Measurements from ENCODE around the gene TCF25. TPM values are rescaled to one million over a fixed set of nuclear protein-coding genes. Genes with fewer than 3 reads are reported as not detected.

Gene TCF25
- polyA plus RNA-seq, 1 donor (not counting 4 experiments of a cell fraction or from before 2014, with no cell fraction given): 103 TPM

DNA sequence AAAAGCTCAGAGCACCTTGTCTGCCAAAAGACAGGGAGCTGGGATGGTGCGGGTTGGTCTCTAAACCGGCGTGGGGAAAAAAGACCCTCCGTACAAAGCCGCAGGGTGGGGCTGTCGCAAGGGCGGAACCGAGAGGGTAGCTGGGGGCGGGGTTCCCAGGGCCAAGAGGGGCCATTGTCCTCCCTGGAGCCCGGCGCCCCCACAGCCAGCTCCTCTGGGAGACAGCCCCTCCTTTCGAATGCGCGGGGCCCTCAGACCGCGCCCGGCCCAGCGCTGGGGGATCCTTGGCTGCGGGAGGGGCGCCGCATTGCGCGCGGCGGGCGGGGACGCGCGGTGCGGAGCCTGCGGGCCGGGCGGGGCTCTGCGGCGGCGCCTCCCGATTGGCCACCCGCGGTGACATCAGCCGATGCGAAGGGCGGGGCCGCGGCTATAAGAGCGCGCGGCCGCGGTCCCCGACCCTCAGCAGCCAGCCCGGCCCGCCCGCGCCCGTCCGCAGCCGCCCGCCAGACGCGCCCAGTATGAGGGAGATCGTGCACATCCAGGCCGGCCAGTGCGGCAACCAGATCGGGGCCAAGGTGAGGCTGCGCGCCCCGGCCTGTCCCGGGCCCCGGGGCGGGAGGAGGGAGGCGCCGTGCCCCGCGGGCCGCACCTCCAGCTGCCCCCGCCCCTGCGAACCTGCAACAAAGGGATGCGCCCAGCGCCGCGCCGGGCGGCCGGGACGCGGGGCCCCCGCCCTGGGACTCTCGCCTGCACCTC is 49.7 kb downstream of the TCF25 start, which contains the start of gene TUBB3:
Gene TUBB3 (plus strand): TSS at position 459 of the 756 bp plus-strand sequence. CDS start 60 bp downstream, at position 519.
- FAIRE-seq (no peak), DNase-seq (ENCODE audit: low read depth, low spot score) (no peak)
- Histone ChIP-seq H3K27me3 (ENCODE audit: control insufficient read depth, extremely low read depth, insufficient read depth, low read length) (peaks cover 5% of the 10 kb centered on the region), H2AFZ (ENCODE audit: control insufficient read depth, low read length) (peak within 1 kb of the TSS; percentile 65), H3K4me3 (ENCODE audit: control insufficient read depth in 2 of 3, extremely low read depth in 1 of 3, insufficient read depth in 2 of 3, low read depth in 1 of 3, low read length in 3 of 3) (peak within 1 kb of the TSS; percentile 56 to 79 (median 77)), H3K4me1 (ENCODE audit: control insufficient read depth, extremely low read depth, insufficient read depth, low read length) (peaks cover 27% of the 10 kb centered on the region), H3K27ac (ENCODE audit: control insufficient read depth, insufficient read depth, low read length) (peak within 1 kb of the TSS; percentile 85), H3K9me3 (ENCODE audit: control insufficient read depth, low read depth, low read length) (no peaks in the 10 kb centered on the region), H3K36me3 (ENCODE audit: control insufficient read depth in 2 of 2, extremely low read depth in 1 of 2, insufficient read depth in 2 of 2, low read length in 2 of 2) (no peaks in the 10 kb centered on the region), H4K20me1 (ENCODE audit: control insufficient read depth, extremely low read depth, insufficient read depth, low read length) (peaks cover 5% of the 10 kb centered on the region), H3K9ac (ENCODE audit: control insufficient read depth, extremely low read depth, insufficient read depth, low read length) (peak within 1 kb of the TSS; percentile 81), H3K79me2 (ENCODE audit: control insufficient read depth, insufficient read depth, low read length) (no peaks in the 10 kb centered on the region), H3K9me1 (ENCODE audit: control insufficient read depth, extremely low read depth, insufficient read depth, low read length) (no peaks in the 10 kb centered on the region), H3K4me2 (ENCODE audit: control insufficient read depth, extremely low read depth, insufficient read depth, low read depth, low read length) (peak within 1 kb of the TSS; percentile 96)
- TF ChIP-seq, protein P1, sequence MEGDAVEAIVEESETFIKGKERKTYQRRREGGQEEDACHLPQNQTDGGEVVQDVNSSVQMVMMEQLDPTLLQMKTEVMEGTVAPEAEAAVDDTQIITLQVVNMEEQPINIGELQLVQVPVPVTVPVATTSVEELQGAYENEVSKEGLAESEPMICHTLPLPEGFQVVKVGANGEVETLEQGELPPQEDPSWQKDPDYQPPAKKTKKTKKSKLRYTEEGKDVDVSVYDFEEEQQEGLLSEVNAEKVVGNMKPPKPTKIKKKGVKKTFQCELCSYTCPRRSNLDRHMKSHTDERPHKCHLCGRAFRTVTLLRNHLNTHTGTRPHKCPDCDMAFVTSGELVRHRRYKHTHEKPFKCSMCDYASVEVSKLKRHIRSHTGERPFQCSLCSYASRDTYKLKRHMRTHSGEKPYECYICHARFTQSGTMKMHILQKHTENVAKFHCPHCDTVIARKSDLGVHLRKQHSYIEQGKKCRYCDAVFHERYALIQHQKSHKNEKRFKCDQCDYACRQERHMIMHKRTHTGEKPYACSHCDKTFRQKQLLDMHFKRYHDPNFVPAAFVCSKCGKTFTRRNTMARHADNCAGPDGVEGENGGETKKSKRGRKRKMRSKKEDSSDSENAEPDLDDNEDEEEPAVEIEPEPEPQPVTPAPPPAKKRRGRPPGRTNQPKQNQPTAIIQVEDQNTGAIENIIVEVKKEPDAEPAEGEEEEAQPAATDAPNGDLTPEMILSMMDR (optimal IDR thresholded peaks at IDR 0.05 in 1 of 3, IDR thresholded peaks at IDR 0.05 in 1 of 3, conservative IDR thresholded peaks at IDR 0.05 in 1 of 3; ENCODE audit: extremely low read depth in 1 of 3, insufficient read depth in 2 of 3, low read length in 3 of 3): no peak
- TF ChIP-seq EZH2 (IDR thresholded peaks at IDR 0.05; ENCODE audit: low read length): no peak
- dilution Hi-C loops (cut with MboI; ENCODE audit: extremely low pct_ligation_motif_present, low sequenced_read_pairs): no loop called here

GRCh38 chr16:89923640-89924296 is 50.4 kb downstream of the TCF25 start:
- Histone ChIP-seq H3K79me2 (ENCODE audit: control insufficient read depth, insufficient read depth, low read length) (no peaks in the 10 kb centered on the region), H3K4me2 (ENCODE audit: control insufficient read depth, extremely low read depth, insufficient read depth, low read depth, low read length) (peak overlapping the region; percentile 96), H3K9ac (ENCODE audit: control insufficient read depth, extremely low read depth, insufficient read depth, low read length) (no peak overlapping the region), H3K27ac (ENCODE audit: control insufficient read depth, insufficient read depth, low read length) (no peak overlapping the region), H3K36me3 (ENCODE audit: control insufficient read depth in 2 of 2, extremely low read depth in 1 of 2, insufficient read depth in 2 of 2, low read length in 2 of 2) (no peaks in the 10 kb centered on the region), H3K9me3 (ENCODE audit: control insufficient read depth, low read depth, low read length) (no peaks in the 10 kb centered on the region), H3K9me1 (ENCODE audit: control insufficient read depth, extremely low read depth, insufficient read depth, low read length) (no peaks in the 10 kb centered on the region), H4K20me1 (ENCODE audit: control insufficient read depth, extremely low read depth, insufficient read depth, low read length) (peaks cover 5% of the 10 kb centered on the region), H3K4me3 (ENCODE audit: control insufficient read depth in 2 of 3, extremely low read depth in 1 of 3, insufficient read depth in 2 of 3, low read depth in 1 of 3, low read length in 3 of 3) (peak overlapping the region; percentile 44 to 79 (median 77)), H2AFZ (ENCODE audit: control insufficient read depth, low read length) (no peak overlapping the region), H3K27me3 (ENCODE audit: control insufficient read depth, extremely low read depth, insufficient read depth, low read length) (peaks cover 5% of the 10 kb centered on the region), H3K4me1 (ENCODE audit: control insufficient read depth, extremely low read depth, insufficient read depth, low read length) (peaks cover 20% of the 10 kb centered on the region)
- no peak for DNase-seq (ENCODE audit: low read depth, low spot score)
- no peak for FAIRE-seq
- TF ChIP-seq, protein P1 (optimal IDR thresholded peaks at IDR 0.05 in 1 of 3, IDR thresholded peaks at IDR 0.05 in 1 of 3, conservative IDR thresholded peaks at IDR 0.05 in 1 of 3; ENCODE audit: extremely low read depth in 1 of 3, insufficient read depth in 2 of 3, low read length in 3 of 3): no peak
- no peak for TF ChIP-seq EZH2 (IDR thresholded peaks at IDR 0.05; ENCODE audit: low read length)
- dilution Hi-C loops (cut with MboI; ENCODE audit: extremely low pct_ligation_motif_present, low sequenced_read_pairs): no loop called here
